ENCODE results near the gene SORL1. TPM values are rescaled to one million over a fixed set of nuclear protein-coding genes. Genes with fewer than 3 reads are reported as not detected.
A peak's percentile ranks its signal among the peaks of the same experiment; 100 is the strongest.
"Not testable (repeated sequence)": the region's sequence is repeated elsewhere in the genome, so short reads cannot be mapped to it uniquely, and the experiment has no call there.

SORL1 gene
- total RNA-seq, 2 donors from 2014 or later = 9.6 to 10.6 TPM

DNA sequence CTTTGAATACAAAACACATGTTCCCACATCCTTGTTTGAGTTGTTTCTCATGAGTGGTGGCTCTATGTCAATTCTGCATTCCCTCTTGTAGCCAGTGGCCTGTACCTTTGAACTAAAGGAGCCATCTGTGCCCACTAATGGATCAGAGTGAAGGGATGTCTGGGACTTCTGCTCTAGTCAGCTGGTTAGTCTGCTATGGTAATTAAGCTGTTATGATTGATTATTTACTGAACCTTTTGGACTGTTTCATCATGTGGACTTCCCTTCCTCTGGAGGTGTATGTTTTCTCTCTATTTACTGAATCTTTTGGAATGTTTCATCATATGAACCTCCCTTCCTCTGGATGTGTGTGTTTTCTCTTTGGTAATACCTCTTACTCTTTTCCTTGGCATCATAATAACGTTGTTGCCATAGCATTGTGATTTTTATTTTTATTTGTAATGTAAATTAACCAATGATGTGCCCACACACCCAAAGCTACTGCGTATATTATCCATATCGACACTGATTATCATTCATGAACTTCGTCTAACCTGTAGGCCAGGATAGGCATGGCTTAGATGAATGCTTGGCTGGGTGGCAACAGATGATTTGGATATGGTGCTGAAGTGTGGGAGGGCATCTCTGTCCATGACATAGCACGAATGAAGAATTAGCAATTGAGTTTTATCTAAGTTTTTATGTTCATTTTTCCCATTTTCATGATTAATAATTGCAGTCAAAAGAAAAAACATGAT lies 113.0 kb downstream of the SORL1 start:
- ATAC-seq (no peak), DNase-seq (no peak)
- intact Hi-C loops (cut with DNase I) = no loop called here

DNA sequence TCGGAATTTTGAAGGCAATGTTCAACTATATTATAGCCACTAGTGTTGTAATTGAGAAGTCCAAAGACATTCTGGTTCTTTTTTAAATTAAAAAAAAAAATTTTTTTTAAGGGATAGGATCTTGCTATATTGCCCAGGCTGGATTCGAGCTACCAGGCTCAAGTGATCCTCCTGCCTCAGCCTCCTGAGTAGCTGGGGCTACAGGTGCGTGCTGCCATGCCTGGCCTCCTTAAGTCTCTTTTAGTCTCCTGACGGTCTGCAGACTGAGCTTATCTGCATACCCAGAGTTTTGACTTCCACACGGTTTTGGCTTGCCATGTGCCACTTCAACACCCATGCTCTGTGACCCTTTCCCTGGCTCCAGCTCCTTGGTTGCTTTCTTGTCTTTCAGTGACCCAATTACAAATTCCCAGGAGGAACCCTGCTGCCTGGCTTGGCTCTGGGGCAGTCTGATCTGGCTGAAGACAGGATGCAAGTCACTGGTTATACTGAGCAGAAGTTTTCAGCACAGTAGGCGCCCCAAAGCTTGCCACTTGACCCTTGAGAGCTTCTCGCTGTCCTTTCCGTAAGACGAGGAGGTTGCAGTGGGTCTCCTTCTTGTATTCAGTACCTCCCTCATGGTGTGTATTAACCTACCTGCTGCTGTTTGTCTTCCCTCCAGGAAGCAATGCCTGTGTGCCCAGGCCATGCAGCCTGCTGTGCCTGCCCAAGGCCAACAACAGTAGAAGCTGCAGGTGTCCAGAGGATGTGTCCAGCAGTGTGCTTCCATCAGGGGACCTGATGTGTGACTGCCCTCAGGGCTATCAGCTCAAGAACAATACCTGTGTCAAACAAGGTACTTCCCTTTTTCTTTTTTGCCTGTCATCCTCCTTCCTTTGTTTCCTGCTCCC lies 114.4 kb downstream of the SORL1 start:
- intact Hi-C loops (cut with DNase I) = no loop called here
- peak in 1 of 2 donors; percentile 83 for ATAC-seq
- DNase-seq = no peak

DNA sequence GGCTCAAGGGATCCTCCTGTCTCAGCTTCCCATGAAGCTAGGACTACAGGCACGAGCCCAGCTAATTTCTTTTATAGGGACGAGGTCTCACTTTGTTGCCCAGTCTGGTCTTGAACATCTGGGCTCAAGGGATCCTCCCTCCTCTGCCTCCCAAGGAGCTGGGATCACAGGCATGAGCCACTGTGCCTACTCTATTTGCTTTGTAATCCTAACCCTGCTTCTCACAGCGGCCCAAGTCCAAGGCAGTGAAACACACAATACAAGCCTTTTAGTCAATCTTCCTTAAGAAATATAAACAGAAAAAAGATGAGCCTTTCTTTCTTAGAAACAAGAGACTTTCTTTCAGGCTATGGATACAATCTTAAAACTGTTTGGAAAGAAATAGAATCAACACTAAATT lies 115.9 kb downstream of the SORL1 start:
- intact Hi-C loops (cut with DNase I) = no loop called here
- DNase-seq (no peak), ATAC-seq (no peak)

DNA sequence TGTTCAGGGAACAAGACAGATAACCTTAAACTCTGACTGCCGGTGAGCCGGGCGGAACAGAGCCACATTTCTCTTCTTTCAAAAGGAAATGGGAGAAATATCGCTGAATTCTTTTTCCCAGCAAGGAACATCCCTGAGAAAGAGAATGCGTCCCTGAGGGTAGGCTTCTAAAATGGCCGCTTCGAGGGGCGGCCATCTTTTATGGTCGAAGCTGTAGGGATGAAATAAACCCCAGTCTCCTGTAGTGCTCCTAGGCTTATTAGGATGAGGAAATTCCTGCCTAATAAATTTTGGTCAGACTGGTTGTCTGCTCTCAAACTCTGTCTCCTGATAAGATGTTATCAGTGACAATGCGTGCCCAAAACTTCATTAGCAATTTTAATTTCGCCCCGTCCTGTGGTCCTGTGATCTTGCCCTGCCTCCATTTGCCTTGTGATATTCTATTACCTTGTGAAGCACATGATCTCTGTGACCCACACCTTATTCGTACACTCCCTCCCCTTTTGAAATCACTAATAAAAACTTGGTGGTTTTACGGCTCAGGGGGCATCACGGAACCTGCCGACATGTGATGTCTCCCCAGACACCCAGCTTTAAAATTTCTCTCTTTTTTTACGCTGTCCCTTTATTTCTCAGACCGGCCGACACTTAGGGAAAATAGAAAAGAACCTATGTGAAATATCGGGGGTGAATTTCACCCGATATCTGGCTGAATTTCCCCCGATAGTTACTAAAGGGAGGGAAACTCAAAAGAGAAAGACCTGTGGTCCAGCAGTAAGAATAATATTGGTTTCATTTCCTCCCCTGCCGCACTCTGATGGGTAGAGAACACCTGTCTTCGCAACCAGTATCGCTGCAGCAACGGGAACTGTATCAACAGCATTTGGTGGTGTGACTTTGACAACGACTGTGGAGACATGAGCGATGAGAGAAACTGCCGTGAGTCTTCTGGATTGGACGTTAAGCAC lies 117.5 kb downstream of the SORL1 start:
- intact Hi-C loops (cut with DNase I) = loop anchor here in 1 of 2 donors (5.0 kb wide), 1 partner anchor 102 kb away; no protein-coding TSS in a partner anchor
- not testable (repeated sequence) for ATAC-seq, DNase-seq

GRCh38 chr11:121570453-121570852 lies 118.3 kb downstream of the SORL1 start:
- DNase-seq = no peak
- intact Hi-C loops (cut with DNase I) = loop anchor here in 1 of 2 donors (5.0 kb wide), 1 partner anchor 103 kb away; no protein-coding TSS in a partner anchor

DNA sequence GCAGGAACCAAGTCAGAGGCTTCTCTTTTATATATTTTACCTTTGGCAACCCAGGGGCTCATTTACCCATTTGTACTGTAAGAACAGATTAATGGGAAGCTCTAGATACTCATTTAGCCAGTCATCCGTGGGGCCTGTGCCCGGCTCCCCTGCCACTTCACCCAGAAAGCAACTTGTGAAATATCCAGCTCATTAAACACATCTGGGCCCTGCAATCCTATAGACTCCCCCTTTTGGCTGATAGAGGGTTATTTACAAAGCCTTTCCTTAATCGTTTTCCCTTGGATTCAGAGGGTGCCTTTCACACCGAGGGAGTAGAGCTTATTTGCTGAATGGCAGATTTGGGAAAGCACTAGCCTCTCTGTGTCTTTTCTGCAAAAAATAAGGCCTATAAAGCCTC lies 119.4 kb downstream of the SORL1 start:
- ATAC-seq = no peak
- DNase-seq = no peak
- intact Hi-C loops (cut with DNase I) = loop anchor here in 1 of 2 donors (5.0 kb wide), 1 partner anchor 104 kb away; no protein-coding TSS in a partner anchor

More at GRCh38 chr11:121570453-121570852, 118.3 kb downstream of the SORL1 start:
- ATAC-seq = no peak

- peak in 1 of 2 donors; percentile 5 for ATAC-seq
- no peak for DNase-seq
- intact Hi-C loops (cut with DNase I) = loop anchor here in 1 of 2 donors (5.0 kb wide), 1 partner anchor 105 kb away; no protein-coding TSS in a partner anchor
Observed at GRCh38 chr11:121572571-121573059, 120.5 kb downstream of the SORL1 start.

DNA sequence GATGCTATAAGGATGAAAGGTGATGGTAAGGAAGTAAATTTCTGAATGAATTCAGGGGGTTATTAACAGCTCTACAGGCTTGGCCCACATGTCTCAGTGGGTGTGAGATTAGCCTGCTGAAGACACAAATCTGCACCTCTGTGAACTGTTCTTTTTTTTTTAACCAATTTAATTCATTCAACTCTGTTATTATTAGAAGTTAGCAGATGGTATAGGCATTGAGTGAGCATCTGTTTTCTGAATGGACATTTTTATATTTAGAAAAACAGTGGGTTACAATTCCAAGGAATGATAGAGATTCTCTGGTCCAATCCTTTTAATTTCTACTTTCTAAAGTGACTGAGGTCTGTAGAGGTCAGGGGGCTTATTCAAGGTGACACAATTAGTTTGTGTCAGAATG lies 122.7 kb downstream of the SORL1 start:
- intact Hi-C loops (cut with DNase I) = loop anchor here in 1 of 2 donors (5.0 kb wide), 1 partner anchor 108 kb away; no protein-coding TSS in a partner anchor
- ATAC-seq = no peak
- no peak for DNase-seq

GRCh38 chr11:121575250-121575962 lies 123.3 kb downstream of the SORL1 start:
- peak; percentile 88 for DNase-seq
- ATAC-seq = peak; percentile 97 to 98
- intact Hi-C loops (cut with DNase I) = no loop called here

DNA sequence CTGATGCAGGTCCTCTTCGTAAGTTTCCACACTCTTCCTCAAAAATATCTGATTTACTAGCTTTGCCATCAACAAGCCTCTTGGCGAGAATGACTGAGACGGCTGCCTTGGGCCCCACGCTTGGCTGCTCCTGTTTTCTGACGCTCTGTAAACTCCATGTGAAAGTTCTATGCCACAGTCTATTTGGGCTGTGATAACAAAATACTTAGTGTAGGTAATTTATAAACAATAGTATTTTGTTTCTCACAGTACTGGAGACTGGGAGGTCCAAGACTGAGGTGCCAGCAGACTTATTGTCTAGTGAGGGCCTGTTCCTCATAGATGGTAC lies 123.8 kb downstream of the SORL1 start:
- intact Hi-C loops (cut with DNase I) = no loop called here
- DNase-seq (no peak), ATAC-seq (no peak)

DNA sequence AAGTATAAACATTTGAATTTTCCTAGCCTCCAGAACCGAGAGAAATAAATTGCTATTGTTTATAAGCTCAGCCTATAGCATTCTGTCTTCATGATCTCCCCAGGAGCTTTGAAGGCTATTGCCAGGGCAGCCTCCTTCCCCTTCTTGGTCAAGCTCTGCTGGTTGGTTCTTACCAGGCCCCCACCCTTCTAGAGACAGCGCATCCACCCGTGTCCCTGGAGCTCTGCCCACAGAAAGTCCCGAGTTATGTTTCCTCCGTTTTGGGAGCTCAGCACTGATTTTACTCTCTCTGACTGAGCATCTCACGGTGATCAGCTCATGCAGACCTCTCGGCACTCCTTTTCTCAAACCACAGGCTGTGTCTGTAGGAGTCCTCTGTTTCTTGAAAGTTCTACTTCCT lies 124.4 kb downstream of the SORL1 start:
- DNase-seq = peak; percentile 31
- intact Hi-C loops (cut with DNase I) = no loop called here
- no peak for ATAC-seq

- intact Hi-C loops (cut with DNase I) = no loop called here
- no peak for ATAC-seq
Observed at GRCh38 chr11:121577106-121577848, 125.2 kb downstream of the SORL1 start.

GRCh38 chr11:121578251-121578976 lies 126.3 kb downstream of the SORL1 start:
- ATAC-seq (peak; percentile 20 to 26), DNase-seq (no peak)
- intact Hi-C loops (cut with DNase I) = no loop called here

More at GRCh38 chr11:121577106-121577848, 125.2 kb downstream of the SORL1 start:
- no peak for DNase-seq

DNA sequence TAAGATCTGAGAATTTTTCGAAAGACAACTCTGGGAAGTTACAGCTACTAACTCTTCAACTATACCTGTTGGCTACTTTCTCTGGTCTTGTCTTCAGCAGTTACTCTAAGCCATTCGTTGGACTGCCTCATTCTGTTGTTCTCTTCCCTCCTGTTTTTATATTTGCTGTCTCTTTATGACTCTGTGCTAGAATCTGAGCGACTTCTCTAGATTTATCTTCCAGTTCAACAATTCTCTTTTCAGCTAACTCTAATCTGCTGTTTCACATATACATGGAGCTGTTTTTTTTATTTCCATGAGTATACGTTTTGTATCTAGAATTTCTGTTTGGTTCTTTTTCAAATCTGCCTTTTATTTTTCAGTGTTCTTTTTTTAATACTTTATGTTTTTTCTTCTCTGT lies 128.0 kb downstream of the SORL1 start:
- DNase-seq = no peak
- ATAC-seq = no peak
- intact Hi-C loops (cut with DNase I) = no loop called here

DNA sequence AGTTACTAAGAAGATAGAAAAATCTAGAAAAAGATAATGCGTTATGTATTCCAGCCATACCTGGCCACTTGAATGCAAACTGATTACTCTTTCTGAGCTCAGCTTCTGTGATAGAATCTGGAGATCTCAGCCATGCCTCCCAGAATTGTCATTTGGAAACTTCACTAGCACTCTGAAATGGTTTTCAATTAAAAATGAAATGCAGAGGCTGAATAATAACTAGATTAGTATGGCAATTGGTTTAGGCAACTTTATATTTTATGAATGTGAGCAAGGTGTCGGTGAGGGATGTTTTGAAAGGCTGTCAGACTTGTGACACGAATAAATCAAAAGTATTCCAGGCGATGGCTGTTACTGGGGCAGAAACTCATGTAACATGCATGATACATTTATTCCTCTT lies 129.5 kb downstream of the SORL1 start:
- DNase-seq (no peak), ATAC-seq (no peak)
- intact Hi-C loops (cut with DNase I) = no loop called here

GRCh38 chr11:121582296-121582695 lies 130.2 kb downstream of the SORL1 start:
- intact Hi-C loops (cut with DNase I) = no loop called here
- no peak for DNase-seq
- ATAC-seq = peak in 1 of 2 donors; percentile 13

GRCh38 chr11:121583825-121584224 lies 131.7 kb downstream of the SORL1 start:
- no peak for DNase-seq
- intact Hi-C loops (cut with DNase I) = no loop called here
- ATAC-seq = no peak

All from left cardiac atrium (tissue), 4 donors.